ENCODE data around the gene CD46. TPM values are rescaled to one million over a fixed set of nuclear protein-coding genes. Genes with fewer than 3 reads are reported as not detected.

CD46 gene
- total RNA-seq, 4 donors from 2014 or later: 65.5 to 209 (median 180) TPM

GRCh38 chr1:207821464-207822045 lies 69.7 kb downstream of the CD46 start:
- Histone ChIP-seq H3K4me3 (peak overlapping the region; percentile 46 to 76 (median 51)), H3K27me3 (no peaks in the 10 kb centered on the region), H3K9me3 (no peaks in the 10 kb centered on the region), H3K4me1 (peaks cover 45 to 83% (median 79%) of the 10 kb centered on the region in 4 donors), H3K27ac (peak overlapping the region; percentile 96 to 99 (median 98)), H3K36me3 (peaks cover 0 to 23% (median 9%) of the 10 kb centered on the region in 4 donors)
- TF ChIP-seq POLR2AphosphoS5 (IDR thresholded peaks at IDR 0.05) (no peak), EP300 (IDR thresholded peaks at IDR 0.05; ENCODE audit: low read depth) (no peak), POLR2A (IDR thresholded peaks at IDR 0.05) (no peak), CTCF (IDR thresholded peaks at IDR 0.05) (no peak)
- intact Hi-C loops (cut with DNase I; ENCODE audit: low total_unique reads): no loop called here
- in situ Hi-C loops (cut with MboI; ENCODE audit: low pct_ligation_motif_present in 1 of 4, low pct_unique_long_range_greater_than_20kb in 1 of 4, low sequenced_read_pairs in 3 of 4): loop anchor here in 2 of 4 donors (10.0 kb wide), 2 partner anchors 53 to 143 kb away; no protein-coding TSS in a partner anchor
- WGBS, 2 donors (ENCODE audit: low coverage in 1 of 2): 71 to 100% methylated on average over 1 to 17 of the region's 17 CpGs
- no peak for DNase-seq

- peak; percentile 57 for DNase-seq
- Histone ChIP-seq H3K4me1 (peaks cover 46 to 83% (median 79%) of the 10 kb centered on the region in 4 donors), H3K27ac (peak overlapping the region; percentile 96 to 99 (median 98)), H3K36me3 (peaks cover 0 to 17% (median 7%) of the 10 kb centered on the region in 4 donors), H3K27me3 (no peaks in the 10 kb centered on the region), H3K4me3 (peak overlapping the region; percentile 46 to 76 (median 51)), H3K9me3 (no peaks in the 10 kb centered on the region)
- WGBS, 2 donors (ENCODE audit: low coverage in 1 of 2): 20 to 51% methylated on average over 1 to 8 of the region's 8 CpGs
- in situ Hi-C loops (cut with MboI; ENCODE audit: low pct_ligation_motif_present in 1 of 4, low pct_unique_long_range_greater_than_20kb in 1 of 4, low sequenced_read_pairs in 3 of 4): loop anchor here in 2 of 4 donors (10.0 kb wide), 2 partner anchors 53 to 143 kb away; no protein-coding TSS in a partner anchor
- TF ChIP-seq CTCF (IDR thresholded peaks at IDR 0.05) (no peak), POLR2AphosphoS5 (IDR thresholded peaks at IDR 0.05) (no peak), EP300 (IDR thresholded peaks at IDR 0.05; ENCODE audit: low read depth) (no peak), POLR2A (IDR thresholded peaks at IDR 0.05) (no peak)
- intact Hi-C loops (cut with DNase I; ENCODE audit: low total_unique reads): no loop called here
Measured at GRCh38 chr1:207822124-207822601, 70.3 kb downstream of the CD46 start.

GRCh38 chr1:207822602-207823451 lies 71.0 kb downstream of the CD46 start:
- intact Hi-C loops (cut with DNase I; ENCODE audit: low total_unique reads): no loop called here
- peaks cover 46 to 83% (median 79%) of the 10 kb centered on the region in 4 donors for H3K4me1 ChIP-seq

More at GRCh38 chr1:207822602-207823451, 71.0 kb downstream of the CD46 start:
- TF ChIP-seq POLR2AphosphoS5 (IDR thresholded peaks at IDR 0.05) (peak; percentile 85 to 97 (median 96)), CTCF (IDR thresholded peaks at IDR 0.05) (no peak), POLR2A (IDR thresholded peaks at IDR 0.05) (peak; percentile 89)
- 4 to 29% methylated on average over 5 to 11 of the region's 11 CpGs for WGBS, 2 donors (ENCODE audit: low coverage in 1 of 2)
- Histone ChIP-seq H3K4me3 (peak overlapping the region; percentile 47 to 76 (median 51)), H3K36me3 (peaks cover 0 to 11% (median 5%) of the 10 kb centered on the region in 4 donors), H3K9me3 (no peaks in the 10 kb centered on the region), H3K27me3 (no peaks in the 10 kb centered on the region), H3K27ac (peak overlapping the region; percentile 96 to 99 (median 98))
- peak; percentile 92 for DNase-seq
- in situ Hi-C loops (cut with MboI; ENCODE audit: low pct_ligation_motif_present in 1 of 4, low pct_unique_long_range_greater_than_20kb in 1 of 4, low sequenced_read_pairs in 3 of 4): loop anchor here in 2 of 4 donors (10.0 kb wide), 2 partner anchors 52 to 142 kb away; no protein-coding TSS in a partner anchor
